DMS53 (cell line): Measurements from ENCODE around the gene RNPEPL1.
"Not testable (repeated sequence)": the region's sequence is repeated elsewhere in the genome, so short reads cannot be mapped to it uniquely, and the experiment has no call there.

Experiments used
- DNase-seq: peaks from one replicate; lab custom pipeline; 2025; lab: John Stamatoyannopoulos, UW

RNPEPL1 gene

GRCh38 chr2:240567872-240568677 is at the start of gene RNPEPL1:
TSS of gene RNPEPL1 (plus strand) at chr2:240568484. CDS start at chr2:240568587, 103 bp downstream.
- DNase-seq = peak; percentile 77

DNA sequence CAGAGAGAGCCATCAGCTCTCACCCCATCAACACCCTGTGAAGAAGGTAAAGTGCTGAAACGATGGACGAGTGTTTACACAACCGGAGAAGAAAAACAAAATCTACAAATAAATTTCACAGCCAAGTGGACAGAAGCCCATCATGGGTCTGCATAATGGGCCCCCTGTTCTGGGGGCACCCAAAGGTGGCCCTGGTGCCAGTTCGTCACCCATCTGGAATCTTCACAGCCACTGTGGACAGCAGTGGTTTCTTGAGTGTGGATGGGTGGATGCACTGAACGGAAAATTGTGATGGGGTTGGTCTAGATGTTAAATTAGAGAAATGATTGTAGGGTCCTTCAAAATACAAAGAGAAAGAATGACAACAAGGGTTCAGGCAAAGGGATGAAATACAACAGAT is 49.3 kb upstream of the RNPEPL1 start:
- DNase-seq = no peak

- DNase-seq = no peak
Measured at GRCh38 chr2:240519396-240520129, 48.7 kb upstream of the RNPEPL1 start.

GRCh38 chr2:240520130-240520973 is 47.9 kb upstream of the RNPEPL1 start:
- DNase-seq = no peak

DNA sequence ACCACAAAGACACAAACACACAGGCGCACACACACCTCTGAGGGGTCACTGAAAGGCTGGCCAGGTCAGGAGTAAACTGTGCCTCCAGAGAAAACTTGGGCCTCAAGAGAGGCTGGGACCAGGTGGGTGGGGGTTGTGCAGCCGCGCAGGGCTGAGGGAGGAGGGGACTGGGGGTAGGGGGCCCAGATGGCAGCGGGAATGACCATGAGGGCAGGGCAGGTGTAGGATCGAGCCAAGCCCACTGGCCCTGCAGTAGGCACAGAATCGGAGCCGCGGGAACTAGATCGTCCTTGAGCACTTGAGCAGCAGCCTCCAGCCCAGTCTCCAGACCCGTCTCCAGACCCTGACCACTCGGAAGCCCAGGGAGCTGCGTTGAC is 47.3 kb upstream of the RNPEPL1 start:
- no peak for DNase-seq

DNA sequence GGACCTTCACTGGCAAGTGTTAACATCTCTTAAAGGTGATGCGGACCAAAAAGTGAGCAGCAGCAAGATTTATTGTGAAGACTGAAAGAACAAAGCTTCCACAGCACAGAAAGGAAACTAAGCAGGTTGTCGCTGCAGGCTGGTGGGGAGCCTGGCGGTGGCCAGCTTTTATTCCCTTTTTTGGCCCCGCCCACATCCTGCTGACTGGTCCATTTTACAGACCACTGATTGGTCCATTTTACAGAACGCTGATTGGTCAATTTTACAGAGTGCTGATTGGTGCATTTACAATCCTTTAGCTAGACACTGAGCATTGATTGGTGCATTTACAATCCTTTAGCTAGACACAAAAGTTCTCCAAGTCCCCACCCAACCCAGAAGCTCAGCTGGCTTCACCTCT is 46.4 kb upstream of the RNPEPL1 start:
- DNase-seq = not testable (repeated sequence)

- DNase-seq = no peak
Measured at GRCh38 chr2:240522406-240522805, 45.9 kb upstream of the RNPEPL1 start.

DNA sequence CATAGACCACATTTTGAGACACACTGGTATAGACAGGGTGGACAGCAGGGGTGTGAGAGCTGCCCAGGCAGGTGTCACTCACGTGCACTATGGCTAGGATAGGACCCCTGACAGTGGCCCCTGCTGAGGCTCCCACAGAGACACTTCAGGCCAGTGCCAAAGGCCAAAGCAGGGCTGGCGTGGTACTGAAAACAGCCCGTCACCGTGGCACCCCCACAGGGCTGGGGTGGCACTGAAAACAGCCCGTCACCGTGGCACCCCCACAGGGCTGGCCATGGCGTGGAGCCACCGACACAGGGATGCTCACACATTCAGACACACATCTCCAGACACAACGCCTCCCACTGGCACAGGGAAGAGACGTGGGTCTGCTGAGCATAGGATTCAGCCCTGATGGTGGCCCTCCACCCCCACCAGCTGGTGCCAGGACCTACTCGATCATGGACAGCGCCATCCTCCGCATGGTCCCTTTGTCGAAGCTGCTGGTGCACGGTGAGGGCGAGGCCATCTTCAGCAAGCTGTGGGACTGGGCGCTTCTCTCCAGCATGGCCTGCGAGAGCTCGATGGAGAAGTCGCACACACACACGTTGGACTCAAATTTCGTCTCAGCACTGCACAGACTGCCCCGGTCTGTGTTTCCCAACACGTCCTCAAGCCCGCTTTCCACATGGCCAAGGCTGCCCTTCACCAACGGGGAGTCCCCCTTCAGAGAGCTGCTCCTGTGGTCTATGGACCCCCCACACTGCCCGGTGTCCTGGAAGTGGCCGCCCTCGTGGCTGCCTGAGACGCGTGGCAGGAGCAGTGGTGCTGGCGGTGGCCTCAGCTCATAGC is 44.6 kb upstream of the RNPEPL1 start:
- DNase-seq = no peak

DNA sequence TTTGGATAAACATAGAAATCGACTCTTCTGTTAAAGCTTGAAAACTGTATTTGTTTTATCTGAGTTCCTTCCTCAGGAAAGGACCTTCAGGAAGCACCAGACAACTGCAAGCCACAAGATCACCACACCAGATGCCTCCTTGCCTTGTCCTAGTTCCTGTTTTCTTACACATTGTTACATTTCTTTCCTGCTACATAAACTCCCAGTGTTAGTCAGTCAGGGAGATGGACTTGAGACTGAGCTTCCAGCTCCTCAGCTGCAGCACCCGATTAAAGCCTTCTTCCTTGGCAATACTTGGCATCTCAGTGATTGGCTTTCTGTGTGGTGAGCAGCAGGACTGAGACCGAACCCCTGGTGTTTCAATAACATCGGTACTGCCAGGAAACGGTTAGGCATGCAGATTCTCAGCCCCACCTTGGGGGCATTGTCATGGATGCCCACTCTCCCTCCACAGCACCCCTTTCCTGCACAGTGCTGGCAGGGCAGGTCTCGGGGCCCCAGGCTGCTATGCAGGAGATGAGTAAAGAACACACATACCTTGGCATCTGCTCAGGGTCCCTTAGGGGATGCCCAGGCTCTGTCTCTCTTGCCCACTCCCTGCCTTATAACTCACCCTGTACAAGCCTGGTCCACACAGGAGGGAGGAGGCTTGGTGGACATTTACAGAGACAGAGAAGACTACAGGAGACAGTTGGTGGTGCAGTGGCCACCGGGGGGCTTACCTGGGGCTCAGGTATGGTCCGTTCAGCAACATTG is 43.1 kb upstream of the RNPEPL1 start:
- DNase-seq = no peak

DNA sequence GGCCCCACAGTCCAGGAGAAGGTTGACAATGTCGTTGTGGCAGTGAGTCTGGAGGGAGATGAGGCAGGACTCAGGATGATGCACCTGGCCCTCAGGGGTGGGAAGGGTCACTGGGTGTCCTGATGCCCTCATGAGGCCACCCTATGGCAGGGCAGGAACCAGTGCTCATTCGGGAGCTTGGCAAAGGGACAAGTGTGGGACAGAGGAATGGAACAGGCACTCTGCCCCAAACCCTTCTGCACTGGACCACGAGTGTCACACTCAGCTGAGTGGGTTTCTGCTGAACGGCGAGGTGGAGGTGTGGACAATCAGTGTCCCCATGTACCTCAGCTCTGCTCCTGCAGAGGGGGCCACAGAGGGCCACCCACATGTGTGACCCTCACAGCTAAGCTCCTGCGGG is 42.5 kb upstream of the RNPEPL1 start:
- no peak for DNase-seq

DNA sequence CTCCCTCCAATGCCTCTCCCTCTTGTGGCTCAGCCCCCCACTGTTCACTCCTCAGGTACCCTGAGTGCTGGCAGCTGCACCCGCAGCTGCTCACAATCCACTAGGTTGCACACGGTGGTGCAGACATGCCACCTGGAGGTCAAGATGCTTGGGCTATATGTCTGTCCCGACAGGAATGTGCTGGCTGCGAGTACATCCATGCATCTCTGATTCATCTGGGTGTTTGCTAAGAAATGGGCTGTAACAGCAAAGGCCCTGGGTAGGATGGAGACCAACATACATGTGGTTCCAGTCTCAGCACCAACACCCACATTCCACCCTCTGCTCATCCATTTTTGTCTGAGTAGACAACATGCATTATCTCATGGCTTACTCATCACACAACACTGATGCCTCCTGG is 41.8 kb upstream of the RNPEPL1 start:
- no peak for DNase-seq

- DNase-seq = no peak
Measured at GRCh38 chr2:240527153-240527750, 41.0 kb upstream of the RNPEPL1 start.

- DNase-seq = no peak
Measured at GRCh38 chr2:240528406-240529040, 39.8 kb upstream of the RNPEPL1 start.

DNA sequence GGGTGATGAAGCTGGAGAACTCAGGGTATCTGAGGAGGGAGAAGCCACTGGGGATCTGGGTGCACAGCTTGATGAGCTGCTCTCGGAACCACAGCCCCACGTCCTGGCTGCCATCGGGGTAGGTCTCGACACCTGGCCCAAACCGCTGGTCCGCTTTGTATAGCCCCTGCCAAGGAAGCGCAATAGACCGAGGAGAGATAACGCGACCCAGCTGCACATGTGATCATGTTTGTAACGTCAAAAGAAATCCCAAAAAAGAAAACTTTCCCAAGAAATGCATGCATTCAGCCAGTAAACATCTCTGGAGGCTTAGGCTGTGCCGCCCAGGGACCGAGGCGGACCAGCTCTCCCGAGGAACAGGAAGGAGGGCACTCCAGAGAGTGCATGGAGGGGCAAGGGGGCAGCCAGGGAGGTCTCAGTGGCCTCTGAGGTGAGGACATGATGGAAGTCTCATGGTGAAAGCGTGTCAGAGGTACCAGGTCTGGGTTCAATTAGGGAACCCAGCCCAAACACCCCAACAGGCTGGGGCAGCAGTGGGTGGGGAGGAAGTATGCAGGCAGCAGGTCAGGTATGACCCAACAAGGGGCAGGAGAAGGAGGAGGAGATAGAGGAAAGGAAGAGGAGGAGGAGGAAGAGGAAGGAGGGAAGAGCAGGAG is 38.8 kb upstream of the RNPEPL1 start:
- no peak for DNase-seq

GRCh38 chr2:240530181-240530580 is 38.1 kb upstream of the RNPEPL1 start:
- no peak for DNase-seq

- DNase-seq = no peak
Measured at GRCh38 chr2:240531038-240531437, 37.2 kb upstream of the RNPEPL1 start.

- DNase-seq = no peak
Measured at GRCh38 chr2:240532031-240532775, 36.1 kb upstream of the RNPEPL1 start.

DNA sequence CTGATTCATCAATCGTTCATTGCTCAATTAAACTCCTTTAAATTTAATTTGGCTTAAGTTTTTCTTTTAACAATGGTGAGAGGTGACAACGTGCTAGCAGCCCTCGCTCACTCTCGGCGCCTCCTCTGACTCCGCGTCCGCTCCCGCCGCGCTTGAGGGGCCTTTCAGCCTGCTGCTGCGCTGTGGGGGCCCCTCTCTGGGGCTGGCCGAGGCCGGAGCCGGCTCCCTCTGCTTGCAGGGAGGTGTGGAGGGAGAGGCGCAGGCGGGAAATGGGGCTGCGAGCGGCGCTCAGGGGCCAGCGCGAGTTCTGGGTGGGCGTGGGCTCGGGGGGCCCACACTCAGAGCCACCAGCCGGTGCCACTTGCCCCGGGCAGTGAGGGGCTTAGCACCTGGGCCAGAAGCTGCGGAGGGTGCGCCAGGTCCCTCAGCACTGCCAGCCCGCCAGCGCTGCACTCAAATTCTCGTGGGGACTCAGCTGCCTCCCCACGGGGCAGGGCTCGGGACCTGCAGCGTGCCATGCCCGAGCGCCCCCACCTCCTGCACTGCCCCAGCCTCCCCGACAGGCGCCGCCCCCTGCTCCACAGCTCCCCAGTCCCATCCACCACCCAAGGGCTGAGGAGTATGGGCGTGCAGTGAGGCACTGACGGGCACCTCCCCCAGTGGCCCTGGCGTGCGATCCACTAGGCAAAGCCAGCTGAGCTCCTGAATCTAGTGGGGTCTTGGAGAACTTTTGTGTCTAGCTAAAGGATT is 30.1 kb upstream of the RNPEPL1 start:
- DNase-seq = no peak
